KMS-11 (cell line): Measurements from ENCODE around the gene CAV2.

Experiments used
- H2AFZ ChIP-seq: fragments of 200-600 bp; sonication (generic); 2 replicates; pipeline ENCODE4 v1.6.1; 2016; ENCODE audit warnings: antibody characterized with exemption, mixed run types, low read depth
- H3K27ac ChIP-seq: fragments of 200-600 bp; sonication (generic); 2 replicates; pipeline ENCODE4 v1.6.1; 2016; ENCODE audit warnings: mild to moderate bottlenecking, mixed run types
- H3K27me3 ChIP-seq: fragments of 200-600 bp; sonication (generic); 2 replicates; pipeline ENCODE4 v1.6.1; 2017; ENCODE audit warnings: mild to moderate bottlenecking, low read depth, mixed run types, moderate library complexity; ENCODE audit not compliant: insufficient read depth
- H3K36me3 ChIP-seq: fragments of 200-600 bp; sonication (generic); 2 replicates; pipeline ENCODE4 v1.6.1; 2017; ENCODE audit warnings: mild to moderate bottlenecking, mixed run types; ENCODE audit not compliant: insufficient read depth
- H3K4me1 ChIP-seq: fragments of 200-600 bp; sonication (generic); 2 replicates; pipeline ENCODE4 v1.6.1; 2016; ENCODE audit warnings: mild to moderate bottlenecking, low read depth, mixed run types; ENCODE audit not compliant: poor library complexity, severe bottlenecking
- H3K4me2 ChIP-seq: fragments of 200-600 bp; sonication (generic); 2 replicates; pipeline ENCODE4 v1.7.0; 2016; ENCODE audit warnings: mild to moderate bottlenecking, mixed run types
- H3K4me3 ChIP-seq: fragments of 200-600 bp; sonication (generic); IDR thresholded peaks from 2 replicates; pipeline ENCODE4 v1.6.1; 2017; ENCODE audit warnings: low read depth, low read length, mixed read lengths; ENCODE audit not compliant: insufficient read depth
- H3K79me2 ChIP-seq: fragments of 200-600 bp; sonication (generic); 2 replicates; pipeline ENCODE4 v1.6.1; 2016; ENCODE audit warnings: low read depth, mixed run types; ENCODE audit not compliant: insufficient read depth
- H3K9ac ChIP-seq: fragments of 200-600 bp; sonication (generic); 2 replicates; pipeline ENCODE4 v1.6.1; 2016; ENCODE audit warnings: mild to moderate bottlenecking, mixed run types
- H4K20me1 ChIP-seq: fragments of 200-600 bp; sonication (generic); 2 replicates; pipeline ENCODE4 v1.6.1; 2016; ENCODE audit warnings: mild to moderate bottlenecking, mixed run types; ENCODE audit not compliant: insufficient read depth
- TF ChIP-seq, protein P1 (sequence below): fragments of 200-600 bp; sonication (generic); conservative IDR thresholded peaks from 2 replicates; pipeline ENCODE4 v1.6.1; 2017; ENCODE audit warnings: low read depth, mild to moderate bottlenecking, antibody characterized with exemption, low read length, moderate library complexity, mixed read lengths

The CAV2 gene

DNA sequence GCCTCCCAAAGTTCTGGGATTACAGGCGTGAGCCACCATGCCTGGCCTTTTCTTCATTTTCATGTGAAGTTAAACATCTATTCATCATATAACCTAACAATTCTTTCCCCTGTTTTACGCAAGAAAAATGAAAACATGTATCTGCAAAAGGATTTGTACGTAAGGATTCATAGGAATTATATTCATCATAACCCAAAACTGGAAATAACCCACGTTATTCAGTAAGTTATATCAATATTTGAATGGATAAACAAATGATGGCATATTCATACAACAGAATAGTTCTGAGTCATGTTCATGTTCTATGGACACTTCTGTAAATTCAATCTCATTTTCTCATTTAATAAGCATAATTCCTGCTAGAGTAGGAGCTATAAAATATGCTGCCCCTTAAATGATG, 35.2 kb upstream of the CAV2 start:
- no peaks in the 10 kb centered on the region for H3K4me1 ChIP-seq
- no peaks in the 10 kb centered on the region for H3K27me3 ChIP-seq
- no peak overlapping the region for H2AFZ ChIP-seq
- H3K4me3 ChIP-seq, result no peak overlapping the region
- no peak overlapping the region for H3K4me2 ChIP-seq
- H4K20me1 ChIP-seq, result no peaks in the 10 kb centered on the region
- no peaks in the 10 kb centered on the region for H3K36me3 ChIP-seq
- no peaks in the 10 kb centered on the region for H3K79me2 ChIP-seq
- no peak overlapping the region for H3K9ac ChIP-seq
- H3K27ac ChIP-seq, result no peak overlapping the region
- TF ChIP-seq, protein P1, sequence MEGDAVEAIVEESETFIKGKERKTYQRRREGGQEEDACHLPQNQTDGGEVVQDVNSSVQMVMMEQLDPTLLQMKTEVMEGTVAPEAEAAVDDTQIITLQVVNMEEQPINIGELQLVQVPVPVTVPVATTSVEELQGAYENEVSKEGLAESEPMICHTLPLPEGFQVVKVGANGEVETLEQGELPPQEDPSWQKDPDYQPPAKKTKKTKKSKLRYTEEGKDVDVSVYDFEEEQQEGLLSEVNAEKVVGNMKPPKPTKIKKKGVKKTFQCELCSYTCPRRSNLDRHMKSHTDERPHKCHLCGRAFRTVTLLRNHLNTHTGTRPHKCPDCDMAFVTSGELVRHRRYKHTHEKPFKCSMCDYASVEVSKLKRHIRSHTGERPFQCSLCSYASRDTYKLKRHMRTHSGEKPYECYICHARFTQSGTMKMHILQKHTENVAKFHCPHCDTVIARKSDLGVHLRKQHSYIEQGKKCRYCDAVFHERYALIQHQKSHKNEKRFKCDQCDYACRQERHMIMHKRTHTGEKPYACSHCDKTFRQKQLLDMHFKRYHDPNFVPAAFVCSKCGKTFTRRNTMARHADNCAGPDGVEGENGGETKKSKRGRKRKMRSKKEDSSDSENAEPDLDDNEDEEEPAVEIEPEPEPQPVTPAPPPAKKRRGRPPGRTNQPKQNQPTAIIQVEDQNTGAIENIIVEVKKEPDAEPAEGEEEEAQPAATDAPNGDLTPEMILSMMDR, result no peak

DNA sequence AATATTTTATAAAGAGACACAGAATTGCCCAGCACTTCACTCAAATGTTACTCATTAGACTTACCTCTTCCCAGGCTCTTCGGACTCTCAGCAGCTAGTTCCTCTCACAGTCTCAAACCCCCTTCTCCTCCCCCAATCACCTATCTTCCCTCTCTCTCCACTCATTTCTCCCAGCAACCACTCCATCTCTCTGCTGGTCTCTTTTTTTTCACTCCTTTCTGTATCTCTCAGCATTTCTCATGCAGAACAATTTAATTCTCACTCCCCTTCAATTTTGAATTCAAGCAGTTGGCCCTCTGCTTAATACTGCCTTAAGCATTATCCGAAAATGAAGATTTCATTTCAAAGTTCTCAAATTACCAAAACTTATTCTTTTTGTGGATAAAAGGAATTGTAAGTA, 34.4 kb upstream of the CAV2 start:
- TF ChIP-seq, protein P1, result no peak
- Histone ChIP-seq H4K20me1 (no peaks in the 10 kb centered on the region), H3K36me3 (no peaks in the 10 kb centered on the region), H3K4me1 (no peaks in the 10 kb centered on the region), H2AFZ (no peak overlapping the region), H3K9ac (no peak overlapping the region), H3K27ac (no peak overlapping the region), H3K27me3 (no peaks in the 10 kb centered on the region), H3K4me3 (no peak overlapping the region), H3K4me2 (no peak overlapping the region), H3K79me2 (no peaks in the 10 kb centered on the region)

DNA sequence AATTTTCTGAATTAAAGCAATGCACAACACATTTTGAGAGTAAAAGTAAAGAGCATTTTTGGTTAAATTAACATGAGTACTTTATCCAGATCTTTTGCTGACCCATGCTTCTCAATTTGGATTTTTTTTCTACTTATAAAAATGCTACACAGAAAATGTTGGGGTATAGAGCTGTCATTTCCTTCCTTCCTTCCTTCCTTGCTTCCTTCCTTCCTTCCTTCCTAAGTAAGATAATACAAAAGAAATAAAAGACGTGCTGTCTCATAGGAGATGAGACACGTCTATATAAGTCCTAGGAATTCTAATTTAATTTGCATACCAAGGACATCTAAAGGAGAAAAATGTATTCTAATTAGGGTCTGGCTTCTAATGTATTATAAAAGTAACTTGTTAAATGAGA, 31.0 kb upstream of the CAV2 start:
- no peak overlapping the region for H3K27ac ChIP-seq
- H4K20me1 ChIP-seq, result no peaks in the 10 kb centered on the region
- H3K9ac ChIP-seq, result no peak overlapping the region
- no peaks in the 10 kb centered on the region for H3K36me3 ChIP-seq
- H3K4me3 ChIP-seq, result no peak overlapping the region
- no peak overlapping the region for H2AFZ ChIP-seq
- no peaks in the 10 kb centered on the region for H3K27me3 ChIP-seq
- no peaks in the 10 kb centered on the region for H3K79me2 ChIP-seq
- no peaks in the 10 kb centered on the region for H3K4me1 ChIP-seq
- TF ChIP-seq, protein P1, result no peak
- no peak overlapping the region for H3K4me2 ChIP-seq

DNA sequence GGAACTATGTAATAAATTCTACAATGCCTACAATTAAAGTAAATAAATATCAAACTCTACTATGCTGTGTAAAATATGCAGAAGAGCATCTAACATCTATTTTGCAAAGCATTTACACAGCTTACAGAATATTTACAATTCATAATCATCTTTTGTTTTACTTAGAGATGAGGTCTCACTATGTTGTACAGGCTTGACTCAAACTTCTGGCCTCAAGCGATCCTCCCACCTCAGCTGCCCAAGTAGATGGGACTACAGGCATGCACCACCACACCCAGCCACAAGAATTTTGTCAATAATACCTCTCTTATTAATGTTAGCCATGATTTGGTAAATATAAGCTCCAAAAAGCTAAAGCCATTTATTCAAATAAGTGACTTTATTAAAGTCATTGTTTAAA, 21.9 kb upstream of the CAV2 start:
- Histone ChIP-seq H3K27ac (no peak overlapping the region), H3K9ac (no peak overlapping the region; the same call in 1 of the 2 replicates), H3K79me2 (no peaks in the 10 kb centered on the region), H3K27me3 (no peaks in the 10 kb centered on the region; the same call in 1 of the 2 replicates), H4K20me1 (no peaks in the 10 kb centered on the region), H2AFZ (no peak overlapping the region), H3K4me3 (no peak overlapping the region), H3K4me1 (no peaks in the 10 kb centered on the region), H3K4me2 (no peak overlapping the region), H3K36me3 (no peaks in the 10 kb centered on the region)
- TF ChIP-seq, protein P1, result no peak
